ENCODE results near the gene ARSA. TPM values are rescaled to one million over a fixed set of nuclear protein-coding genes. Genes with fewer than 3 reads are reported as not detected.
"Not testable (repeated sequence)": the region's sequence is repeated elsewhere in the genome, so short reads cannot be mapped to it uniquely, and the experiment has no call there.

The ARSA gene
- total and polyA plus RNA-seq, 9 donors, result 8.4 to 21.9 (median 14.2) TPM

- Histone ChIP-seq H3K36me3 (ENCODE audit: control insufficient read depth, insufficient read depth, low read length) (no peaks in the 10 kb centered on the region), H3K27me3 (ENCODE audit: control insufficient read depth, insufficient read depth, low read length) (peaks cover 11% of the 10 kb centered on the region), H3K4me1 (ENCODE audit: control insufficient read depth, insufficient read depth, low read length) (no peaks in the 10 kb centered on the region), H3K4me3 (ENCODE audit: low read length) (no peak overlapping the region), H3K9me3 (replicated peaks; ENCODE audit: control insufficient read depth, low read depth, low read length) (no peaks in the 10 kb centered on the region), H3K27ac (ENCODE audit: low read length) (peak overlapping the region; percentile 65)
- 67% methylated on average over 19 of the region's 23 CpGs for WGBS (ENCODE audit: insufficient coverage)
- DNase-seq, result peak; percentile 37
Observed at GRCh38 chr22:50656122-50657070, 28.4 kb upstream of the ARSA start.

GRCh38 chr22:50654664-50655063, 26.7 kb upstream of the ARSA start:
- H3K9me3 ChIP-seq (replicated peaks; ENCODE audit: control insufficient read depth, low read depth, low read length); H3K4me3 ChIP-seq (ENCODE audit: low read length); DNase-seq; H3K4me1 ChIP-seq (ENCODE audit: control insufficient read depth, insufficient read depth, low read length); H3K36me3 ChIP-seq (ENCODE audit: control insufficient read depth, insufficient read depth, low read length); H3K27ac ChIP-seq (ENCODE audit: low read length): not testable (repeated sequence)
- H3K27me3 ChIP-seq (ENCODE audit: control insufficient read depth, insufficient read depth, low read length), result peaks cover 11% of the 10 kb centered on the region
- 95% methylated on average over 6 of the region's 6 CpGs for WGBS (ENCODE audit: insufficient coverage)

- H3K4me3 ChIP-seq (ENCODE audit: low read length), result no peak overlapping the region
- DNase-seq, result no peak
- 79% methylated on average over 10 of the region's 10 CpGs for WGBS (ENCODE audit: insufficient coverage)
- H3K4me1 ChIP-seq (ENCODE audit: control insufficient read depth, insufficient read depth, low read length), result no peaks in the 10 kb centered on the region
- no peak overlapping the region for H3K27ac ChIP-seq (ENCODE audit: low read length)
- peaks cover 8% of the 10 kb centered on the region for H3K9me3 ChIP-seq (replicated peaks; ENCODE audit: control insufficient read depth, low read depth, low read length)
- H3K27me3 ChIP-seq (ENCODE audit: control insufficient read depth, insufficient read depth, low read length), result peaks cover 11% of the 10 kb centered on the region
- H3K36me3 ChIP-seq (ENCODE audit: control insufficient read depth, insufficient read depth, low read length), result no peaks in the 10 kb centered on the region
Observed at GRCh38 chr22:50653256-50653655, 25.3 kb upstream of the ARSA start.

GRCh38 chr22:50643821-50644101, 15.8 kb upstream of the ARSA start:
- WGBS (ENCODE audit: insufficient coverage), result 74% methylated on average over 3 of the region's 3 CpGs
- not testable (repeated sequence) for H3K36me3 ChIP-seq (ENCODE audit: control insufficient read depth, insufficient read depth, low read length); H3K27ac ChIP-seq (ENCODE audit: low read length); DNase-seq; H3K4me3 ChIP-seq (ENCODE audit: low read length); H3K9me3 ChIP-seq (replicated peaks; ENCODE audit: control insufficient read depth, low read depth, low read length)
- H3K27me3 ChIP-seq (ENCODE audit: control insufficient read depth, insufficient read depth, low read length), result peaks cover 12% of the 10 kb centered on the region
- H3K4me1 ChIP-seq (ENCODE audit: control insufficient read depth, insufficient read depth, low read length), result peaks cover 15% of the 10 kb centered on the region

GRCh38 chr22:50643021-50643820, 15.3 kb upstream of the ARSA start:
- not testable (repeated sequence) for H3K9me3 ChIP-seq (replicated peaks; ENCODE audit: control insufficient read depth, low read depth, low read length); H3K4me3 ChIP-seq (ENCODE audit: low read length); DNase-seq; H3K36me3 ChIP-seq (ENCODE audit: control insufficient read depth, insufficient read depth, low read length); H3K27ac ChIP-seq (ENCODE audit: low read length)
- Histone ChIP-seq H3K27me3 (ENCODE audit: control insufficient read depth, insufficient read depth, low read length) (peaks cover 12% of the 10 kb centered on the region), H3K4me1 (ENCODE audit: control insufficient read depth, insufficient read depth, low read length) (peaks cover 15% of the 10 kb centered on the region)
- WGBS (ENCODE audit: insufficient coverage), result 78% methylated on average over 13 of the region's 17 CpGs

- Histone ChIP-seq H3K27me3 (ENCODE audit: control insufficient read depth, insufficient read depth, low read length) (peaks cover 12% of the 10 kb centered on the region), H3K9me3 (replicated peaks; ENCODE audit: control insufficient read depth, low read depth, low read length) (no peaks in the 10 kb centered on the region), H3K27ac (ENCODE audit: low read length) (peak overlapping the region; percentile 57), H3K4me1 (ENCODE audit: control insufficient read depth, insufficient read depth, low read length) (peaks cover 15% of the 10 kb centered on the region), H3K36me3 (ENCODE audit: control insufficient read depth, insufficient read depth, low read length) (no peaks in the 10 kb centered on the region), H3K4me3 (ENCODE audit: low read length) (no peak overlapping the region)
- DNase-seq, result peak; percentile 48
- WGBS (ENCODE audit: insufficient coverage), result 12% methylated on average over 10 of the region's 17 CpGs
Observed at GRCh38 chr22:50641696-50642607, 14.0 kb upstream of the ARSA start.

- 48% methylated on average over 9 of the region's 15 CpGs for WGBS (ENCODE audit: insufficient coverage)
- no peak for DNase-seq
- no peaks in the 10 kb centered on the region for H3K9me3 ChIP-seq (replicated peaks; ENCODE audit: control insufficient read depth, low read depth, low read length)
- H3K36me3 ChIP-seq (ENCODE audit: control insufficient read depth, insufficient read depth, low read length), result no peaks in the 10 kb centered on the region
- H3K4me1 ChIP-seq (ENCODE audit: control insufficient read depth, insufficient read depth, low read length), result peaks cover 15% of the 10 kb centered on the region
- H3K4me3 ChIP-seq (ENCODE audit: low read length), result no peak overlapping the region
- peaks cover 12% of the 10 kb centered on the region for H3K27me3 ChIP-seq (ENCODE audit: control insufficient read depth, insufficient read depth, low read length)
- peak overlapping the region; percentile 57 for H3K27ac ChIP-seq (ENCODE audit: low read length)
Observed at GRCh38 chr22:50640857-50641647, 13.1 kb upstream of the ARSA start.

GRCh38 chr22:50640296-50640695, 12.3 kb upstream of the ARSA start:
- not testable (repeated sequence) for H3K36me3 ChIP-seq (ENCODE audit: control insufficient read depth, insufficient read depth, low read length); H3K9me3 ChIP-seq (replicated peaks; ENCODE audit: control insufficient read depth, low read depth, low read length); H3K4me3 ChIP-seq (ENCODE audit: low read length); H3K27ac ChIP-seq (ENCODE audit: low read length); DNase-seq
- peaks cover 15% of the 10 kb centered on the region for H3K4me1 ChIP-seq (ENCODE audit: control insufficient read depth, insufficient read depth, low read length)
- H3K27me3 ChIP-seq (ENCODE audit: control insufficient read depth, insufficient read depth, low read length), result peaks cover 12% of the 10 kb centered on the region
- 75% methylated on average over 5 of the region's 12 CpGs for whole genome bisulfite sequencing (ENCODE audit: insufficient coverage)

- Histone ChIP-seq H3K4me3 (ENCODE audit: low read length) (no peak overlapping the region), H3K4me1 (ENCODE audit: control insufficient read depth, insufficient read depth, low read length) (no peaks in the 10 kb centered on the region), H3K36me3 (ENCODE audit: control insufficient read depth, insufficient read depth, low read length) (no peaks in the 10 kb centered on the region), H3K27ac (ENCODE audit: low read length) (no peak overlapping the region), H3K27me3 (ENCODE audit: control insufficient read depth, insufficient read depth, low read length) (no peaks in the 10 kb centered on the region), H3K9me3 (replicated peaks; ENCODE audit: control insufficient read depth, low read depth, low read length) (no peaks in the 10 kb centered on the region)
- DNase-seq, result no peak
- WGBS (ENCODE audit: insufficient coverage), result 92% methylated on average over 8 of the region's 11 CpGs
Observed at GRCh38 chr22:50635591-50635990, 7.6 kb upstream of the ARSA start.
